Measurements from ENCODE around the gene ABHD3.
"Not testable (repeated sequence)": the region's sequence is repeated elsewhere in the genome, so short reads cannot be mapped to it uniquely, and the experiment has no call there.

Gene ABHD3

DNA sequence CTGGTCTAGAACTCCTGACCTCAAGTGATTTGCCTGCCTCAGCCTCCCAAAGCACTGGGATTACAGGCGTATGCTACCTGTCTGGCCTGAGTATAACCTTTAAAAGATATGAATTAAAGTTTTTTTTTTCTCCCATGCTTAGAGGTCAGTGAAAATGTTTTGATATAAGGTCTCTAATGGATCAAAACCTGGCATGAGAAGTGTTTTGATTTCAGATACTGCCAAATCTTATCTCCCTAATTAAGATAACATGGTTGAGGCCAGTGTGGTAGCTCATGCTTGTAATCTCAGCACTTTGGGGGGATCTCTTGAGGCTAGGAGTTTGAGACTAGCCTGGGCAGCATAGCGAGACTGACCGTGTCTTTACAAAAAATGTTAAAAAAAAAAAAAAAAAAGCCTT lies 51.2 kb downstream of the ABHD3 start:
- no peak for DNase-seq

DNA sequence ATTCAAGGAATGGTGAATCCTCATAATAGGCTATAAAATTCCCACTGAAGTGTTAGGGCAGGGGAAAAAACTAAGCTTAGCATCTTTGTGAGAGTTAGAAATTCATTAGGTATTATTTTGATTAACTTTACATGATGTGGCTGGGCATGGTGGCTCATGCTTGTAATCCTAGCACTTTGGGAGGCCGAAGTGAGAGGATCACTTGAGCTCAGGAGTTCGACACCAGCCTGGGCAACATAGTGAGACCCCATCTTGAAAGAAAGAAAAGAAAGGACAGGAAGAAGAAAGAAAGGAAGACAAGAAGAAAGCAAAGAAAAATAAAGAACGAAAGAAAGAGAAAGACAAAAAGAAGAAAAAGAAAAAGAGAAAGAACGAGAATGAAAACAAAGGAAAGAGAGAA lies 52.5 kb downstream of the ABHD3 start:
- DNase-seq = no peak

GRCh38 chr18:21650311-21650710 lies 54.3 kb downstream of the ABHD3 start:
- no peak for DNase-seq

- DNase-seq = not testable (repeated sequence)
These were observed 64.2 kb downstream of the ABHD3 start for GRCh38 chr18:21640375-21640774.

GRCh38 chr18:21638822-21639221 lies 65.8 kb downstream of the ABHD3 start:
- DNase-seq = no peak

DNA sequence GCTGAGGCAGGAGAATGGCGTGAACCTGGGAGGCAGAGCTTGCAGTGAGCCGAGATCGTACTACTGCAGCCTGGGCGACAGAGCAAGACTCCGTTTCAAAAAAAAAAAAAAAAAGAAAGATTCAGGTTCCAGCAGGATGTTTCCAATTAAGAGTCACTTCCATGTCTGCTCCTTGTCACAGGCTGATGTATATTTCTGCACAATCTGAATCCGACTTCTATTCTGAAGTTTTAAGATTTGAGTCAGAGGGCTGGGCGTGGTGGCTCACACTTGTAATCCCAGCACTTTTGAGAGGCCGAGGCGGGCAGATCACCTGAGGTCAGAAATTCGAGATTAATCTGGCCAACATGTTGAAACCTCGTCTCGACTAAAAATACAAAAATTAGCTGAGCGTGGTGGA lies 67.8 kb downstream of the ABHD3 start:
- no peak for DNase-seq

DNA sequence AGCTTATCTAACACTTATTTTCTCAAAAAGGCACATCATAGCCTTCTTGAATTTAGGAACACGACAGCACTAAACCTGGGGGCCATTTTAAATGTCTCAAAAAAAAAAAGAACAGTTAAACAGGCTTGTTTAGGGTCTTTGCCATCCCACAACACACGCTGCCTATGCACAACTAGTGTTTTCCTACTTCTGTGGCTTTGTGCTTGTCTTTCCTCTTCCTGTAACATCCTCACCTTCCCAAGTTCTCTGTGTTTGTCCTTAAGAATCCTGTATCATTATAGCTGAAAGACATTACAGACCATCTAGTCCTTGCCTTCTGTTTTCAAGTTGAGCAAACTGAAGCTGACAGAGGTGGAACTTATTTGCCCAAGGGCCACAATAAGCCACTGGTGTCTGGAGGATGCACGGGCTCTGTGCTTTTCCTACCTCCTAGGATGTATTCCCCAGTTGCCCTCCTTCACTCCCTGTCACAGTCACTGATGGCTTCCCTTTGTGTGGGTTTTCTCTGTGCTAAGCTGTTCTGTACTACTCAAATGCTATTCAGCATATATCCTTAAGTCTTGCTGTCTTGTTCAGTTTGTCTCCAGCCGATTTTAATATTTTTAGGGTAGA lies 69.9 kb downstream of the ABHD3 start:
- no peak for DNase-seq

GRCh38 chr18:21632393-21632792 lies 72.2 kb downstream of the ABHD3 start:
- no peak for DNase-seq

GRCh38 chr18:21629089-21629832 lies 75.3 kb downstream of the ABHD3 start:
- no peak for DNase-seq

GRCh38 chr18:21621640-21622039 lies 82.9 kb downstream of the ABHD3 start:
- not testable (repeated sequence) for DNase-seq

- DNase-seq = peak; percentile 21 to 91 (median 80)
These were observed 92.2 kb downstream of the ABHD3 start, which contains the start of gene SNRPD1 for GRCh38 chr18:21612125-21613039. SNRPD1 (plus strand) TSS chr18:21612314; CDS start chr18:21612430, 116 bp downstream.

DNA sequence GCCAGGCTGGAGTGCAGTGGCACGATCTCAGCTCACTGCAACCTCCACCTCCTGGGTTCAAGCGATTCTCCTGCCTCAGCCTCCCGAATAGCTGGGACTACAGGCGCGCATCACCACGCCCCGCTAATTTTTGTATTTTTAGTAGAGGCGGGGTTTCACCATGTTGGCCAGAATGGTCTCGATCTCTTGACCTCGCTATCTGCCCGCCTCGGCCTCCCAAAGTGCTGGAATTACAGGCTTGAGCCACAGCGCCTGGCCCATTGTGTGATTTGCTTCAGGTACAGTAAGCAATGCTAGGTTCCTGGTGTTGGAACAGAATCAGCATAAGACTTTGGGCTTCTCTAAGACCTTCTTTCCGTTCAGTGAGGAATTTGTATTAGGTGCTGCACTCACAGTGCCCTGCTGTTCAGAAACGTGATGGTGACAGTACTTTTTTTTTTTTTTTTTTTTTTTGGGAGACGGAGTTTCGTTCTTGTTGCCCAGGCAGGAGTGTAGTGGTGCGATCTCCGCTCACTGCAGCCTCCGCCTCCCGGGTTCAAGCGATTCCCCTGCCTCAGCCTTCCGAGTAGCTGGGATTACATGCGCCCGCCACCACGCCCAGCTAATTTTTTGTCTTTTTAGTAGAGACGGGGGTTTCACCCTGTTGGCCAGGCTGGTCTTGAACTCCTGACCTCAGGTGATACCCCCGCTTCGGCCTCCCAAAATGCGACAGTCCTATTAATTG lies 93.0 kb downstream of the ABHD3 start:
- not testable (repeated sequence) for DNase-seq

GRCh38 chr18:21605213-21605612 lies 99.4 kb downstream of the ABHD3 start:
- DNase-seq = no peak

DNA sequence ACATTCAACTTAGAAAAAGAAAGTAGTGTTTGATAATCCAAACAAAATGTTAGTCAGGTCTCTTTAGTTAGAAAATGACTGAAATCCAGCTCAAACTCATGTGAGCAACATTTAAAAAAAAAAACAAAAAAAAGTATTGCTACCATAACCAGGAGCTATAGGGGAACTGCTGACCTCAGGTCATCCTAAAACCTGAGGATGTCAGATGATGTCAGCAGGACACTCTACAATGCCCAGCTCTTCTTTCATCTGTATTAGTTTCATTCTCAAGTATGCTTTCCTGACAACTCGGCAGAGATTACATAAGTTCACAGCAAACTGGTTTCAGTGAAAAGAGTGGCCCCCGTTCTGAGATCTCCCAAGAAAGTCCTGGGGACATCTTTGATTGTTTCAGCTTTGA lies 99.9 kb downstream of the ABHD3 start:
- DNase-seq = no peak

DNA sequence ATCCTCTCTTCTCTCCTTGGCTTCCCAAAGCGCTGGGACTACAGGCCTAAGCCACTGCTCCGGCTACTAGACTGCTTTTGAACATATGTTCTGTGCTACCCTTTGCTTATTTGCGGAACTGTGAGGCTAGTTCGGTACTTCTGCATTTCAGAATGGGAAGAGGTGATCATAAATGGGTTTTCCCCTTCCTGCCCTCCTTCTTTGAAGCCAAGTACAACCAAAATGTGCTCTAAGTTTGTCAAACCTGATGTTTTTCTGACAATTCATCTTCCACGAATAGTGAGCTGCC lies 102.3 kb downstream of the ABHD3 start:
- DNase-seq = peak in 1 of 58 donors; percentile 1

All from anterior cingulate cortex (tissue), 58 donors.